HUES64 (cell line): ENCODE data around the gene RALB.

Experiments
- H3K27ac ChIP-seq: 2 replicates; pipeline ENCODE4 v1.7.0; 2013; ENCODE audit warnings: low read depth, low read length, inconsistent platforms
- H3K27me3 ChIP-seq: 2 replicates; pipeline ENCODE4 v1.6.1; 2013; ENCODE audit warnings: mild to moderate bottlenecking, low read length; ENCODE audit not compliant: insufficient read depth
- H3K36me3 ChIP-seq: 2 replicates; pipeline ENCODE4 v1.6.1; 2013; ENCODE audit warnings: mild to moderate bottlenecking, low read length; ENCODE audit not compliant: insufficient read depth
- H3K4me1 ChIP-seq: 2 replicates; pipeline ENCODE4 v1.6.1; 2013; ENCODE audit warnings: mild to moderate bottlenecking, low read length, moderate library complexity; ENCODE audit not compliant: insufficient read depth
- H3K4me3 ChIP-seq: 2 replicates; pipeline ENCODE4 v1.5.1; 2013; ENCODE audit warnings: mild to moderate bottlenecking, low read length, moderate library complexity
- H3K9ac ChIP-seq: 2 replicates; pipeline ENCODE4 v1.6.1; 2013; ENCODE audit warnings: mild to moderate bottlenecking, low read depth, low read length
- H3K9me3 ChIP-seq: 2 replicates; pipeline ENCODE4 v1.6.1; 2013; ENCODE audit warnings: low read depth, low read length; ENCODE audit not compliant: insufficient read depth
- WGBS: fragments of 150-250, 120-280 bp; methylation state at CpG from one replicate; pipeline ENCODE4 v1.1.7; 2013; ENCODE audit warnings: missing lambda C conversion rate; 5-methylcytosine and 5-hydroxymethylcytosine counted together

RALB gene

GRCh38 chr2:120269816-120270215 is 17.2 kb downstream of the RALB start:
- H3K27ac ChIP-seq, result no peak overlapping the region
- 92% methylated on average over 1 of the region's 1 CpG for WGBS
- H3K36me3 ChIP-seq, result no peaks in the 10 kb centered on the region
- no peaks in the 10 kb centered on the region for H3K27me3 ChIP-seq
- no peak overlapping the region for H3K4me3 ChIP-seq
- no peaks in the 10 kb centered on the region for H3K4me1 ChIP-seq
- H3K9me3 ChIP-seq, result no peaks in the 10 kb centered on the region
- no peak overlapping the region for H3K9ac ChIP-seq

GRCh38 chr2:120271711-120272379 is 19.2 kb downstream of the RALB start:
- Histone ChIP-seq H3K27ac (no peak overlapping the region), H3K9me3 (peaks cover 7% of the 10 kb centered on the region), H3K9ac (no peak overlapping the region), H3K4me3 (no peak overlapping the region), H3K4me1 (no peaks in the 10 kb centered on the region), H3K36me3 (no peaks in the 10 kb centered on the region), H3K27me3 (no peaks in the 10 kb centered on the region)
- 92% methylated on average over 1 of the region's 1 CpG for WGBS

GRCh38 chr2:120272763-120273481 is 20.3 kb downstream of the RALB start:
- Histone ChIP-seq H3K27ac (no peak overlapping the region), H3K9ac (no peak overlapping the region), H3K36me3 (no peaks in the 10 kb centered on the region), H3K4me3 (no peak overlapping the region), H3K9me3 (peaks cover 7% of the 10 kb centered on the region), H3K4me1 (no peaks in the 10 kb centered on the region), H3K27me3 (no peaks in the 10 kb centered on the region)
- 97% methylated on average over 4 of the region's 4 CpGs for whole genome bisulfite sequencing

GRCh38 chr2:120275617-120276400 is 23.2 kb downstream of the RALB start:
- 88% methylated on average over 8 of the region's 8 CpGs for WGBS
- no peaks in the 10 kb centered on the region for H3K27me3 ChIP-seq
- no peak overlapping the region for H3K9ac ChIP-seq
- no peak overlapping the region for H3K27ac ChIP-seq
- no peak overlapping the region for H3K4me3 ChIP-seq
- H3K9me3 ChIP-seq, result peaks cover 7% of the 10 kb centered on the region
- H3K4me1 ChIP-seq, result 0 out of 2 replicates have a peak, but pooled peaks cover 6% of the 10 kb centered on the region
- peaks cover 4% of the 10 kb centered on the region; the same call in 1 of the 2 replicates for H3K36me3 ChIP-seq

GRCh38 chr2:120277505-120278205 is 25.0 kb downstream of the RALB start:
- Histone ChIP-seq H3K4me1 (0 out of 2 replicates have a peak, but pooled peaks cover 6% of the 10 kb centered on the region), H3K9ac (no peak overlapping the region), H3K27ac (no peak overlapping the region), H3K36me3 (peaks cover 4% of the 10 kb centered on the region; the same call in 1 of the 2 replicates), H3K27me3 (no peaks in the 10 kb centered on the region), H3K9me3 (peaks cover 7% of the 10 kb centered on the region), H3K4me3 (no peak overlapping the region)
- WGBS, result 84% methylated on average over 19 of the region's 19 CpGs

- H3K27me3 ChIP-seq, result no peaks in the 10 kb centered on the region
- peaks cover 15% of the 10 kb centered on the region for H3K4me1 ChIP-seq
- no peak overlapping the region for H3K4me3 ChIP-seq
- 84% methylated on average over 10 of the region's 10 CpGs for WGBS
- no peak overlapping the region for H3K9ac ChIP-seq
- no peak overlapping the region for H3K27ac ChIP-seq
- peaks cover 7% of the 10 kb centered on the region for H3K9me3 ChIP-seq
- H3K36me3 ChIP-seq, result peaks cover 4% of the 10 kb centered on the region; the same call in 1 of the 2 replicates
Observed at GRCh38 chr2:120278901-120279300, 26.2 kb downstream of the RALB start.

GRCh38 chr2:120279708-120280107 is 27.1 kb downstream of the RALB start:
- H3K4me1 ChIP-seq, result peaks cover 17% of the 10 kb centered on the region
- H3K9ac ChIP-seq, result no peak overlapping the region
- WGBS, result 97% methylated on average over 14 of the region's 14 CpGs
- H3K36me3 ChIP-seq, result peaks cover 4% of the 10 kb centered on the region; the same call in 1 of the 2 replicates
- H3K9me3 ChIP-seq, result peaks cover 7% of the 10 kb centered on the region
- H3K4me3 ChIP-seq, result no peak overlapping the region
- H3K27me3 ChIP-seq, result no peaks in the 10 kb centered on the region
- H3K27ac ChIP-seq, result no peak overlapping the region

- peaks cover 14% of the 10 kb centered on the region for H3K4me1 ChIP-seq
- peaks cover 4% of the 10 kb centered on the region; the same call in 1 of the 2 replicates for H3K36me3 ChIP-seq
- H3K27ac ChIP-seq, result no peak overlapping the region; the same call in 1 of the 2 replicates
- no peak overlapping the region for H3K9ac ChIP-seq
- no peaks in the 10 kb centered on the region for H3K27me3 ChIP-seq
- H3K4me3 ChIP-seq, result no peak overlapping the region
- no peaks in the 10 kb centered on the region for H3K9me3 ChIP-seq
- WGBS, result 27% methylated on average over 4 of the region's 4 CpGs
Observed at GRCh38 chr2:120283649-120284048, 31.0 kb downstream of the RALB start.

GRCh38 chr2:120285056-120285455 is 32.4 kb downstream of the RALB start:
- Histone ChIP-seq H3K4me1 (peaks cover 11% of the 10 kb centered on the region), H3K36me3 (peaks cover 1% of the 10 kb centered on the region; the same call in 1 of the 2 replicates), H3K9me3 (no peaks in the 10 kb centered on the region), H3K9ac (no peak overlapping the region), H3K27me3 (no peaks in the 10 kb centered on the region), H3K27ac (no peak overlapping the region), H3K4me3 (no peak overlapping the region)
- whole genome bisulfite sequencing, result 93% methylated on average over 5 of the region's 6 CpGs

GRCh38 chr2:120287183-120288015 is 34.7 kb downstream of the RALB start:
- 89% methylated on average over 8 of the region's 8 CpGs for WGBS
- Histone ChIP-seq H3K9ac (no peak overlapping the region), H3K4me3 (no peak overlapping the region), H3K9me3 (no peaks in the 10 kb centered on the region), H3K27me3 (no peaks in the 10 kb centered on the region), H3K36me3 (no peaks in the 10 kb centered on the region; the same call in 1 of the 2 replicates), H3K27ac (no peak overlapping the region), H3K4me1 (peaks cover 30% of the 10 kb centered on the region)
